ENCODE measurements around the gene NAIF1. TPM values are rescaled to one million over a fixed set of nuclear protein-coding genes. Genes with fewer than 3 reads are reported as not detected.
"Not testable (repeated sequence)": the region's sequence is repeated elsewhere in the genome, so short reads cannot be mapped to it uniquely, and the experiment has no call there.

NAIF1 gene
- total RNA-seq, 1 donor from 2014 or later = 10.8 TPM

DNA sequence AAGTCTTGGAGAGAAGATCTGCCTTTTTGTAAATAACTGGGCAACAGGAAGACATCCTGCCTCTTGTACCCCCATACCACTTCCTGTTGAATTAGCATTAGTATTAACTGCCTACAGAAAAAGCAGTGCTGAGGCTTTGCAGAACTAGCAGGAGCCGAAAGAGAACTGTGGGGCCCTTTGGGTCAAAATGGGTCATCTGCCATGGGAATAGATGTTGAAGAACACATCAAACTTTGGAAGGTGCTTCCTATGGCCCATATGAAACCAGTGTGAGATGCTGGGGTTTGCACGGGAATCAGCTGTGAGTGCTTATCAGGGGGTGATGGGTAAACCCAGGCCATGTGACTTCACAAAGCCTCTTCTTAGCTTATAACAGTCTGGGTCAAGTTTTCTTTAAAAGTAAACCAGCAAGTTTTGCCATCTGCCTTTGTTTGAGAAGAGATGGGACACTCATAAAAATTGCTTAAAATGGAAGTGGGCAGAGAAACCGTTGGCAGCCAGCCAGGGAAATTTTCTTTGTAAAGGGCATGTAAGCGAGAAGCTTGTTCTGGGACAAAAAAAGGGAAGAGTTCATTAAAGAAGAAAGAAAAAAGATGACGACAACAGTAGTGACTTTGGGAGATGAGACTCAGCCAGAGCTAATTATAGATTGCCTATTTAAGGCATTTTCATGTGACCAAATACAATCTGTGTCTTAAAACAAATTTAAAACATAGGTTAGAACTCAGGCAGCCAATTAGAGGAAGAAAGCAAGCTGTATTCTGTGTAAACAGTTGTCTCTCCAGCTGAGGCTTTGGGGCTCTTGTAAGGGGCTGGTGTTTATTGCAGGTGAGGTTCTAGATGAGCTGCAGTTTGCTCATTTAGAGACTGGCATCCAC, 5.3 kb upstream of the NAIF1 start:
- Mint-ChIP-seq H3K4me1 (ENCODE audit: low read depth) (peaks cover 27% of the 10 kb centered on the region), H3K9me3 (ENCODE audit: low read depth) (no peaks in the 10 kb centered on the region), H3K4me3 (ENCODE audit: low read depth) (no peak overlapping the region), H3K27ac (peak overlapping the region; percentile 21), H3K27me3 (peaks cover 2% of the 10 kb centered on the region), H3K36me3 (ENCODE audit: insufficient read depth) (no peaks in the 10 kb centered on the region)
- no peak for DNase-seq (ENCODE audit: low spot score, unreplicated experiment)
- TF ChIP-seq, protein P1, sequence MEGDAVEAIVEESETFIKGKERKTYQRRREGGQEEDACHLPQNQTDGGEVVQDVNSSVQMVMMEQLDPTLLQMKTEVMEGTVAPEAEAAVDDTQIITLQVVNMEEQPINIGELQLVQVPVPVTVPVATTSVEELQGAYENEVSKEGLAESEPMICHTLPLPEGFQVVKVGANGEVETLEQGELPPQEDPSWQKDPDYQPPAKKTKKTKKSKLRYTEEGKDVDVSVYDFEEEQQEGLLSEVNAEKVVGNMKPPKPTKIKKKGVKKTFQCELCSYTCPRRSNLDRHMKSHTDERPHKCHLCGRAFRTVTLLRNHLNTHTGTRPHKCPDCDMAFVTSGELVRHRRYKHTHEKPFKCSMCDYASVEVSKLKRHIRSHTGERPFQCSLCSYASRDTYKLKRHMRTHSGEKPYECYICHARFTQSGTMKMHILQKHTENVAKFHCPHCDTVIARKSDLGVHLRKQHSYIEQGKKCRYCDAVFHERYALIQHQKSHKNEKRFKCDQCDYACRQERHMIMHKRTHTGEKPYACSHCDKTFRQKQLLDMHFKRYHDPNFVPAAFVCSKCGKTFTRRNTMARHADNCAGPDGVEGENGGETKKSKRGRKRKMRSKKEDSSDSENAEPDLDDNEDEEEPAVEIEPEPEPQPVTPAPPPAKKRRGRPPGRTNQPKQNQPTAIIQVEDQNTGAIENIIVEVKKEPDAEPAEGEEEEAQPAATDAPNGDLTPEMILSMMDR (IDR thresholded peaks at IDR 0.05; ENCODE audit: unreplicated experiment) = no peak

DNA sequence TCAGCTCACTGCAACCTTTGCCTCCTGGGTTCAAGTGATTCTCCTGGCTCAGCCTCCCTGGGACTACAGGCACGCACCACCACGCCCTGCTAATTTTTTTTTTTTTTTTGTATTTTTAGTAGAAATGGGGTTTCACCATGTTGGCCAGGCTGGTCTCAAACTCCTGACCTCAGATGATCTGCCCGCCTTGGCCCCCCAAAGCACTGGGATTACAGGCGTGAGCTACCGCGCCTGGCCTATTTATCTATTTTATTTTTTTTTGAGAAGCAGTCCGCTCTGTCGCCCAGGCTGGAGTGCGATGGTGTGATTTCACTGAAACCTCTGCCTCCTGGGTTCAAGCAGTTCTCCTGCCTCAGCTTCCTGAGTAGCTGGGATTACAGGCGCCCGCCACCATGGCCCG, 4.4 kb upstream of the NAIF1 start:
- H3K4me1 Mint-ChIP-seq (ENCODE audit: low read depth) = peaks cover 27% of the 10 kb centered on the region
- not testable (repeated sequence) for H3K4me3 Mint-ChIP-seq (ENCODE audit: low read depth); H3K36me3 Mint-ChIP-seq (ENCODE audit: insufficient read depth); H3K27me3 Mint-ChIP-seq; H3K27ac Mint-ChIP-seq; H3K9me3 Mint-ChIP-seq (ENCODE audit: low read depth); DNase-seq (ENCODE audit: low spot score, unreplicated experiment)

DNA sequence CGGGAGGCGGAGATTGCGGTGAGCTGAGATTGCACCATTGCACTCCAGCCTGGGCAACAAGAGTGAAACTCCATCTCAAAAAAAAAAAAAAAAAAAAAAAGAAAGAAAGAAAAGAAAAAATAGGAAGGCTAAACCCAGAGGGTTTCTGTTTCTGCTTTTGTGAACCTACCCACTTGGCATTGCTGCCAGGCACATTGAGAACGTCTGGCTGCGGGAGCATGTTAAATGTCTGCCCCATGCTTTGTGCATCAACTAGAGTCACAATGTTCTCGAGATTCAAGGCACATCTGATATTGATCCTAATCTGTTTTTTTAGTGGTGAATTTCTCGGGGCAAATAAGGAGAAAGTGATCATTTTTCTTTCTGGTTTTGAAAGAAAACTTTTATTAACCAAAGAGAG, 3.8 kb upstream of the NAIF1 start:
- peaks cover 30% of the 10 kb centered on the region for H3K4me1 Mint-ChIP-seq (ENCODE audit: low read depth)
- peaks cover 2% of the 10 kb centered on the region for H3K27me3 Mint-ChIP-seq
- DNase-seq (ENCODE audit: low spot score, unreplicated experiment) = no peak
- H3K4me3 Mint-ChIP-seq (ENCODE audit: low read depth) = no peak overlapping the region
- TF ChIP-seq, protein P1 (IDR thresholded peaks at IDR 0.05; ENCODE audit: unreplicated experiment) = no peak
- H3K36me3 Mint-ChIP-seq (ENCODE audit: insufficient read depth) = peaks cover under 1% of the 10 kb centered on the region
- H3K9me3 Mint-ChIP-seq (ENCODE audit: low read depth) = no peaks in the 10 kb centered on the region
- no peak overlapping the region for H3K27ac Mint-ChIP-seq

DNA sequence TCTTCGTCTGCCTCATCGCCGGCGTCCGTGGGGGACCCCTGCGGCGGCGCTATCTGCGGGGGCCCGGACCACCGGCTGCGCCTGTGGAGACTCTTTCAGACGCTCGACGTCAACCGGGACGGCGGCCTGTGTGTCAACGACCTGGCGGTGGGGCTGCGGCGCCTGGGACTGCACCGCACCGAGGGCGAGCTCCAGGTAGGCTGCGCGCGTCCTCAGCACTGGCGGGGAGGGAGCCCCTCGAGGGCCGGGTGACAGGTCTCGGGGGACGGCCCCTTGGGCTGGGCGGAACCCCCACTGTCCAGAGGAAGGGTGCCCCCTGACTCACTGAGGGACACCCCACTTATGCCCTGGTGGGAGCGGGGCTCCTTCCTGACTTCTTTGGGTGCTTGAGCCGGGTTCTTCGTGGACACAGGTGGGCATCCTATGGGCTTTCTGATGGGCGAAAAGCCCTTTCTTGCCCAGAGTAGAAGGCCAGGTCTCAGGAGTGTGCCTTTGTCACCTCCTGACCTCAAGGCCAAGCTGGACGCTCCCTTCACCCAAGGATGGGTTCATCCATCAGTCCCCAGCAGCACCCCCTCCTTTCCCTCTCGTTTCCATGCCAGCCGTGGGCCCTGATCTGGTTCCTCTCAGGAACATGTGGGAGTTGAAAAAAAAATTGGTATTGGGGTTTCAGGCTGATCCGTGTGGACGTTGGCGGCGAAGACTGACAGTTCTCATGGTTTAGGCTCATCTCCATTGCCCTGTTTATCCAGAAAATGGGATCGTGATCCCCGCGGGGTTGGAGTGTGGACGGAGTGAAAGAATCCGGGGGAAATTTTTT, 1.5 kb upstream of the NAIF1 start:
- peak overlapping the region; percentile 67 for H3K27ac Mint-ChIP-seq
- peaks cover 33% of the 10 kb centered on the region for H3K4me1 Mint-ChIP-seq (ENCODE audit: low read depth)
- DNase-seq (ENCODE audit: low spot score, unreplicated experiment) = no peak
- H3K4me3 Mint-ChIP-seq (ENCODE audit: low read depth) = peak overlapping the region; percentile 75
- H3K9me3 Mint-ChIP-seq (ENCODE audit: low read depth) = no peaks in the 10 kb centered on the region
- H3K36me3 Mint-ChIP-seq (ENCODE audit: insufficient read depth) = peaks cover 1% of the 10 kb centered on the region
- H3K27me3 Mint-ChIP-seq = peaks cover 2% of the 10 kb centered on the region
- TF ChIP-seq, protein P1 (IDR thresholded peaks at IDR 0.05; ENCODE audit: unreplicated experiment) = no peak

DNA sequence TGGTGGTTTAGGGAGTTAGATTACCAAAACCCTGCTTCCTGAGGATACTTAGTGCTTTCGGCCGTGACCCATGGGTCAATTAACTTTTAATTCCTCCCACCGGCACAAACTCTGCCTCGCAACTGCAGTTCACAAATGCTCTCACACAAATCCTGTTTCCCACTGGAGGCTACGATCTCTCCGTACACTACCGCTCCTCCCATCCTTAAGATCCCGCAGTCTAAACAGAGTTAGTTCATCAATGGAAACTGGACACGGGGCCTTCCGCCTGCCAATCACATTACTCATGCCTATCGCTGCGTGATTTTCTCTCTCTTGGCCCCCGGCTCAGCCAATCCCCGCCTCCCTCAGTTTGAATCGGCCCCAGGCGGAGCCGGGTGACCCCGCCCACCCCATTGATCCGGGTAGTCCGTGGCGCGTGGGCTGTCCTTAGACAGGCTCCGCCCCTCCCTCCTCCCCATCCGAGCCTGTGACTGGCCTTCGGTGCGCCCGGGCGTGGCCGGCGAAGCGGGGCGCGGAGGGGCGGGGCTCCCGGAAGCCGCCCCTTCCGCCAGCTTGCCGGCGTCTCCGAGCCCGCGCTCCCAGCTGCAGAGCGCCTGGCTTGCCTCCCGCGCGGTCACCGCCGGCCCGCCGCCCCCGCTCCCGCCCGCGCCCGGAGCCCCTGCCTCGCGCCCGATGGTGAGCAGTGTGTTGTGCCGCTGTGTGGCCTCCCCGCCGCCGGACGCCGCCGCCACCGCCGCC, 695 bp upstream of the NAIF1 start, which contains the start of gene SLC25A25:
Gene SLC25A25, plus strand, starts transcription at position 588 of the 741 bp plus-strand sequence. Its CDS starts 88 bp downstream, at position 676.
- peak within 1 kb of the TSS; percentile 75 for H3K4me3 Mint-ChIP-seq (ENCODE audit: low read depth)
- peaks cover 2% of the 10 kb centered on the region for H3K27me3 Mint-ChIP-seq
- no peaks in the 10 kb centered on the region for H3K9me3 Mint-ChIP-seq (ENCODE audit: low read depth)
- H3K27ac Mint-ChIP-seq = peak within 1 kb of the TSS; percentile 67
- peak; percentile 100 for DNase-seq (ENCODE audit: low spot score, unreplicated experiment)
- TF ChIP-seq, protein P1 (IDR thresholded peaks at IDR 0.05; ENCODE audit: unreplicated experiment) = no peak
- peaks cover 3% of the 10 kb centered on the region for H3K36me3 Mint-ChIP-seq (ENCODE audit: insufficient read depth)
- H3K4me1 Mint-ChIP-seq (ENCODE audit: low read depth) = peaks cover 25% of the 10 kb centered on the region
